Glutamatergic neuron (in vitro differentiated cells): ENCODE results near the gene NDFIP2. TPM values are rescaled to one million over a fixed set of nuclear protein-coding genes. Genes with fewer than 3 reads are reported as not detected.

ENCODE experiments used
- DNase-seq: peaks from one replicate; pipeline ENCODE4 v3.0.0; 2022
- H3K27ac Mint-ChIP-seq: one replicate; pipeline ENCODE4 v1.8.0; 2020; ENCODE audit warnings: mild to moderate bottlenecking, mixed read lengths, inconsistent platforms; ENCODE audit not compliant: unreplicated experiment
- H3K27me3 Mint-ChIP-seq: one replicate; pipeline ENCODE4 v1.8.0; 2020; ENCODE audit warnings: mild to moderate bottlenecking, moderate library complexity, mixed read lengths, inconsistent platforms; ENCODE audit not compliant: unreplicated experiment
- H3K36me3 Mint-ChIP-seq: one replicate; pipeline ENCODE4 v1.8.0; 2020; ENCODE audit warnings: mild to moderate bottlenecking, mixed read lengths, inconsistent platforms; ENCODE audit not compliant: unreplicated experiment
- H3K4me1 Mint-ChIP-seq: one replicate; pipeline ENCODE4 v1.8.0; 2020; ENCODE audit warnings: mild to moderate bottlenecking, low read depth, mixed read lengths, inconsistent platforms; ENCODE audit not compliant: unreplicated experiment
- H3K4me3 Mint-ChIP-seq: one replicate; pipeline ENCODE4 v1.8.0; 2020; ENCODE audit warnings: mild to moderate bottlenecking, mixed read lengths, inconsistent platforms; ENCODE audit not compliant: unreplicated experiment
- H3K9me3 Mint-ChIP-seq: one replicate; pipeline ENCODE4 v1.8.0; 2020; ENCODE audit warnings: mild to moderate bottlenecking, moderate library complexity, mixed read lengths, inconsistent platforms; ENCODE audit not compliant: unreplicated experiment
- long read RNA-seq: library from polyadenylated mRNA; unstranded; transcript quantifications from one replicate; pipeline ENCODE4 v2.0.0, GENCODE V29; 2020; ENCODE audit not compliant: unreplicated experiment
- total RNA-seq: library from RNA; stranded (reverse); fragmentation: NEBNext Ultra II Directional; extraction: Animal tissue kit (Norgen Biotek cat#: 25700); gene quantifications from one replicate; pipeline ENCODE4 v1.2.1, GENCODE V29; 2021; ENCODE audit not compliant: unreplicated experiment
- TF ChIP-seq, protein P1 (sequence below): fragments of 200-600 bp; sonication (generic); IDR thresholded peaks from one replicate; pipeline ENCODE4 v1.5.0; 2021; ENCODE audit not compliant: partially characterized antibody, unreplicated experiment

Gene NDFIP2, protein sequence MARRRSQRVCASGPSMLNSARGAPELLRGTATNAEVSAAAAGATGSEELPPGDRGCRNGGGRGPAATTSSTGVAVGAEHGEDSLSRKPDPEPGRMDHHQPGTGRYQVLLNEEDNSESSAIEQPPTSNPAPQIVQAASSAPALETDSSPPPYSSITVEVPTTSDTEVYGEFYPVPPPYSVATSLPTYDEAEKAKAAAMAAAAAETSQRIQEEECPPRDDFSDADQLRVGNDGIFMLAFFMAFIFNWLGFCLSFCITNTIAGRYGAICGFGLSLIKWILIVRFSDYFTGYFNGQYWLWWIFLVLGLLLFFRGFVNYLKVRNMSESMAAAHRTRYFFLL
- total RNA-seq, result 35.6 TPM
- long read RNA-seq, full-length matches to known transcripts, result 22 of 25 reads
- long read RNA-seq, partial matches to known transcripts, result 0 of 25 reads
- long read RNA-seq, other reads (novel, unspliced or antisense), result 3 of 25 reads

GRCh38 chr13:79480954-79481684, at the start of gene NDFIP2:
Gene NDFIP2, plus strand, starts transcription at chr13:79481155. Its CDS starts 49 bp downstream, at chr13:79481204.
- TF ChIP-seq, protein P1, sequence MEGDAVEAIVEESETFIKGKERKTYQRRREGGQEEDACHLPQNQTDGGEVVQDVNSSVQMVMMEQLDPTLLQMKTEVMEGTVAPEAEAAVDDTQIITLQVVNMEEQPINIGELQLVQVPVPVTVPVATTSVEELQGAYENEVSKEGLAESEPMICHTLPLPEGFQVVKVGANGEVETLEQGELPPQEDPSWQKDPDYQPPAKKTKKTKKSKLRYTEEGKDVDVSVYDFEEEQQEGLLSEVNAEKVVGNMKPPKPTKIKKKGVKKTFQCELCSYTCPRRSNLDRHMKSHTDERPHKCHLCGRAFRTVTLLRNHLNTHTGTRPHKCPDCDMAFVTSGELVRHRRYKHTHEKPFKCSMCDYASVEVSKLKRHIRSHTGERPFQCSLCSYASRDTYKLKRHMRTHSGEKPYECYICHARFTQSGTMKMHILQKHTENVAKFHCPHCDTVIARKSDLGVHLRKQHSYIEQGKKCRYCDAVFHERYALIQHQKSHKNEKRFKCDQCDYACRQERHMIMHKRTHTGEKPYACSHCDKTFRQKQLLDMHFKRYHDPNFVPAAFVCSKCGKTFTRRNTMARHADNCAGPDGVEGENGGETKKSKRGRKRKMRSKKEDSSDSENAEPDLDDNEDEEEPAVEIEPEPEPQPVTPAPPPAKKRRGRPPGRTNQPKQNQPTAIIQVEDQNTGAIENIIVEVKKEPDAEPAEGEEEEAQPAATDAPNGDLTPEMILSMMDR, result no peak
- peak; percentile 89 for DNase-seq
- peak within 1 kb of the TSS; percentile 96 for H3K4me3 Mint-ChIP-seq
- H3K27me3 Mint-ChIP-seq, result peaks cover 2% of the 10 kb centered on the region
- peak within 1 kb of the TSS; percentile 41 for H3K27ac Mint-ChIP-seq
- peaks cover 5% of the 10 kb centered on the region for H3K9me3 Mint-ChIP-seq
- no peaks in the 10 kb centered on the region for H3K36me3 Mint-ChIP-seq
- peaks cover 10% of the 10 kb centered on the region for H3K4me1 Mint-ChIP-seq

DNA sequence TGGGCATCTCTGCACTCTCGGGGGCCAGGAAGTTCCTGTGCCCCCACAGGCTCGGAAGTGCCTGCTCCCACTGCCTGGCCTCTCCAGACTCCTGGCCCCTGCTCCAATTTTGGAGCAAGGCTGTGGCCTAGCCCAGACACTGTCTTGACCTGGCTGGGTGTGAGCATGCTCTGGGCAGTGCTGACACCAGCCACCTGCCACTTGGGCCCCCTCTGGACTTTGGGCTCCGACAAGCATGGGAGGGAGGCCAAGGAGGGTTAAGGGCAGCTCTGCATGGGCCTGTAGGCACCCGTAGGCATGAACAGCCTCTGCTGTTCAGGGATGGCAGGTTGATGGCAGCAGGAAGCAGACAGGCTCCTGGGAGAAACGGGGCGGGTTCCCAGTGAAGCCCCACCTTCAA, 48.9 kb upstream of the NDFIP2 start:
- Mint-ChIP-seq H3K27me3 (peaks cover 2% of the 10 kb centered on the region), H3K27ac (no peak overlapping the region), H3K36me3 (no peaks in the 10 kb centered on the region), H3K4me1 (peaks cover 7% of the 10 kb centered on the region), H3K4me3 (no peak overlapping the region), H3K9me3 (peaks cover 3% of the 10 kb centered on the region)
- TF ChIP-seq, protein P1, result no peak
- no peak for DNase-seq

DNA sequence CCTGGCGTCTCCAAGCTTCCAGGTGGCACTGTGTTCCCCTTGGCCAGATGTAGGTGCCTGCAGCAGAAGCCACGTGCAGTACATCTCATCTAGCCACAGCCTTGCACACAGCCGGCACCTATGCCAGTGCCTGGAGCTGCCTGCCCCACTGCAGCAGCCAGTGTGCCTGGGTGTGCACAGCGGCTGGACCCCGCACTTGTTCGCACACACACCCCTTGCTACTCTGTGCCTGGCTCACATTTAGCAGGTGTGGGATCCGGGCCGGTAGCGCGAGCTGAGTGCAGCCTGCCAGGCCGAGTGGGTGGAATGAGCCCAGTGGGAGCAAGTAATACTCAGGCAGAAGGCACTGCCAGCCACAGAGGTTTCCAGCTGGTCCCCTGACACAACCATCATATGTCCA, 48.0 kb upstream of the NDFIP2 start:
- TF ChIP-seq, protein P1, result no peak
- Mint-ChIP-seq H3K36me3 (no peaks in the 10 kb centered on the region), H3K27ac (no peak overlapping the region), H3K27me3 (peaks cover 2% of the 10 kb centered on the region), H3K4me1 (peaks cover 7% of the 10 kb centered on the region), H3K9me3 (peaks cover 3% of the 10 kb centered on the region), H3K4me3 (no peak overlapping the region)
- DNase-seq, result peak; percentile 22

DNA sequence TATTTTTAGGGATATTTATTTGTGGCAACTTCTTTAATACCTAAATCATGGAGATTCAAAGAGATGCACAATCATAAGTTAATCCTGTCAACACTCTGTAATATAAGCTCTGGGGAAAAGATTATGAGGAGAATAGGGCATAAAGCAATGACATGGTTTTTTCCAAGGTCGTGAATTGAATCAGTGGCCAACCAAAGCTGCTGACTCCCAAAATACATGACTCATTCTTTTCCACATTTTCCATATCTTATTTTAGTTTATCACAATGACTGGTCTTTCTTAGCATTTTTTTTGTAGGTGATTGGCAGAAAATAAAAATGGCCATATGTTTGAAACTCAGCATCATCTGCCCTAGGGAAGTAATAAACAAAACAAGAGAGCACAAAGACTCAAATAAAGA, 46.4 kb upstream of the NDFIP2 start:
- TF ChIP-seq, protein P1, result no peak
- Mint-ChIP-seq H3K4me1 (peaks cover 7% of the 10 kb centered on the region), H3K27ac (no peak overlapping the region), H3K27me3 (peaks cover 2% of the 10 kb centered on the region), H3K9me3 (peaks cover 3% of the 10 kb centered on the region), H3K4me3 (no peak overlapping the region), H3K36me3 (no peaks in the 10 kb centered on the region)
- DNase-seq, result no peak

DNA sequence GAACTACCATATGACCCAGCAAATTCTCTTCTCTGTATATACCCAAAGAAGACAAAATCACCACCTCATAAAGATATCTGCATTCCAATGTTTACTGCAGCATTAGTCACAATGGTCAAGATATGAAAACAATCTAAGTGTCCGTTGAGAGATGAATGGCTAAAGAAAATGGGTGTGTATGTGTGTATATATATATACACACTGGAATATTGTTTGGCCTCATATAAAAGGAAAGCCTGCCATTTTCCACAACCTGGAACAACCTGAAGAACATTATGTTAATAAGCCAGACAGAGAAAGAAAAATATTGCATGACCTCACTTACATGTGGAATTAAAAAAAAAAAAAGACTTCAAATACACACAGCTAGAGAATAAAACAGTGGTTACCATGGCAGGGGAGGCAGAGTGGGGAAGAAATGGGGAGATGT, 45.4 kb upstream of the NDFIP2 start:
- no peak overlapping the region for H3K27ac Mint-ChIP-seq
- H3K27me3 Mint-ChIP-seq, result peaks cover 2% of the 10 kb centered on the region
- H3K4me1 Mint-ChIP-seq, result peaks cover 7% of the 10 kb centered on the region
- peaks cover 3% of the 10 kb centered on the region for H3K9me3 Mint-ChIP-seq
- TF ChIP-seq, protein P1, result no peak
- no peak for DNase-seq
- H3K36me3 Mint-ChIP-seq, result no peaks in the 10 kb centered on the region
- no peak overlapping the region for H3K4me3 Mint-ChIP-seq
